IPS-11a (cell line): ENCODE data around the gene GUCY1A2.
"Not testable (repeated sequence)": the region's sequence is repeated elsewhere in the genome, so short reads cannot be mapped to it uniquely, and the experiment has no call there.

Source experiments
- H3K4me3 ChIP-seq: one replicate; pipeline ENCODE4 v1.5.1; 2013; ENCODE audit warnings: low read depth, low read length, control low read depth

The GUCY1A2 gene, protein sequence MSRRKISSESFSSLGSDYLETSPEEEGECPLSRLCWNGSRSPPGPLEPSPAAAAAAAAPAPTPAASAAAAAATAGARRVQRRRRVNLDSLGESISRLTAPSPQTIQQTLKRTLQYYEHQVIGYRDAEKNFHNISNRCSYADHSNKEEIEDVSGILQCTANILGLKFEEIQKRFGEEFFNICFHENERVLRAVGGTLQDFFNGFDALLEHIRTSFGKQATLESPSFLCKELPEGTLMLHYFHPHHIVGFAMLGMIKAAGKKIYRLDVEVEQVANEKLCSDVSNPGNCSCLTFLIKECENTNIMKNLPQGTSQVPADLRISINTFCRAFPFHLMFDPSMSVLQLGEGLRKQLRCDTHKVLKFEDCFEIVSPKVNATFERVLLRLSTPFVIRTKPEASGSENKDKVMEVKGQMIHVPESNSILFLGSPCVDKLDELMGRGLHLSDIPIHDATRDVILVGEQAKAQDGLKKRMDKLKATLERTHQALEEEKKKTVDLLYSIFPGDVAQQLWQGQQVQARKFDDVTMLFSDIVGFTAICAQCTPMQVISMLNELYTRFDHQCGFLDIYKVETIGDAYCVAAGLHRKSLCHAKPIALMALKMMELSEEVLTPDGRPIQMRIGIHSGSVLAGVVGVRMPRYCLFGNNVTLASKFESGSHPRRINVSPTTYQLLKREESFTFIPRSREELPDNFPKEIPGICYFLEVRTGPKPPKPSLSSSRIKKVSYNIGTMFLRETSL

GRCh38 chr11:107018219-107018901, at the start of gene GUCY1A2:
Gene GUCY1A2 (minus strand): TSS chr11:107018476. CDS start chr11:107018055, 421 bp downstream.
- H3K4me3 ChIP-seq: peak within 1 kb of the TSS; percentile 44

DNA sequence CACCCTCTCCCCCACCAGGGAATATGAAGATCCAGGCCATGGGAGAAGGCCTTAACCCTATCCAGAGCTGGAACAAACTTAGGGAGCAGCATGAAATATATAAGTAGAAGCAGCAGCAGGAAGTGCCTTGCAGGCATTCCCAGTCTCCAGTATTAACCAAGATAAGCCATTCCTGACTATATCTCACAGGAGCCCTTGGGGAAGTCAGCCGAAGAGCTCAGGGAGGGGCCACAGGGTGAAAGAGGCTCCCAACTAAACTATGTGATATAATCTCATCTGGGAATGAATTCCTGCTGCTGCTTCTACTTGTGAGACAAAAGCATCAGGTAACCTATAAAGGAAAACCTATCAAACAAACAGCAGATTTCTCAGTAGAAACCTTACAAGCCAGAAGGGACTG, 36.1 kb upstream of the GUCY1A2 start:
- no peak overlapping the region for H3K4me3 ChIP-seq

- not testable (repeated sequence) for H3K4me3 ChIP-seq
These were observed 33.1 kb upstream of the GUCY1A2 start for GRCh38 chr11:107051332-107051731.

DNA sequence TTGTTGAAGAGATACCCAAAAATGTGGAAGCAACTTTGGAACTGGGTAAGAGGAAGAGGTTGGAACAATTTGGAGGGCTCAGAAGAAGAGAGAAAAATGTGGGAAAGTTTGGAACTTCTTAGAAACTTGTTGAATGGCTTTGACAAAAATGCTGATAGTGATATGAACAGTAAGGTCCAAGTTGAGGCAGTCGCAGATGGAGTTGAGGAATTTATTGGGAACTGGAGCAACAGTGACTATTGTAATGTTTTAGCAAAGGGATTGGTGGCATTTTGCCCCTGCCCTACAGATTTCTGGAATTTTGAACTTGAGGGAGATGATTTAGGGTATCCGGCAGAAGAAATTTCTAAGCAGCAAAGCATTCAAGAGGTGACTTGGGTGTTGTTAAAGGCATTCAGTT, 32.6 kb upstream of the GUCY1A2 start:
- H3K4me3 ChIP-seq: not testable (repeated sequence)

- H3K4me3 ChIP-seq: no peak overlapping the region
These were observed 31.8 kb upstream of the GUCY1A2 start for GRCh38 chr11:107050121-107050520.

- no peak overlapping the region for H3K4me3 ChIP-seq
These were observed 26.2 kb upstream of the GUCY1A2 start for GRCh38 chr11:107044503-107044902.

- no peak overlapping the region for H3K4me3 ChIP-seq
These were observed 25.1 kb upstream of the GUCY1A2 start for GRCh38 chr11:107043242-107044006.

GRCh38 chr11:107042748-107043147, 24.5 kb upstream of the GUCY1A2 start:
- no peak overlapping the region for H3K4me3 ChIP-seq

DNA sequence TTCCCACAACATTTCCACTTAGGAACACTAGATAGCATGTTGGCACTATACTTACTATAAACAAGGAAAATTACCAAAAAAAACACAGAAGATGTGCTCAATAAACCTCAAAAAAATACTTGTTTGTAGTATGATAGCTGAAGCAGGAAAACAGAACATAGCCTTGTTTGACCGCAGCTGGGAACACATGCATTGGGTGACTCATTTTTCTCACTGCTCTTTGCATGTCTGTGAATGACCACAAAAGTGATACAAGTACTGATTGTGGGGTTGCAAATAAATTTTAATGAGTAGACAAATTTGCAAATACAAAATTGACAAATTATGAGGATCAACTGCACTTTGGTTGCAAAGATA, 22.8 kb upstream of the GUCY1A2 start:
- H3K4me3 ChIP-seq: no peak overlapping the region

GRCh38 chr11:107040433-107041087, 22.3 kb upstream of the GUCY1A2 start:
- H3K4me3 ChIP-seq: no peak overlapping the region

DNA sequence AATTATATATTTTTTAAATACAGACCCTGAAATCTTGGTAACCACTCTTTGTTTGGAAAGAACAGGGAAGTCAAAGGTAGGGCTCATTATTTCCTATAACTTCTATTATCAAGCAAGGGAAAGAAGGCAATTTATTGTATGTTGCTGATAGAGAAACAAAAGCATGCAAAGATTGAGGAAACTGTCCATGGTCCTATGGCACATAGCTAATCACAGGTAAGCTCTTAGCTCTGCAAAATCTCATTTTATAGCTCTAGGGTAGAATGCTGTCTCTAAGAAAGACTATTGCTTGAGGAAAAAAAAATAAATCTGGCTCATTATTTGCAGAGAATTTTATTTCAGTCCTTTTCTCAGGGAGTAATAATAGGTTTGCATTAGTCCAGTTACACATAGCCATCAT, 7.4 kb upstream of the GUCY1A2 start:
- H3K4me3 ChIP-seq: no peak overlapping the region

DNA sequence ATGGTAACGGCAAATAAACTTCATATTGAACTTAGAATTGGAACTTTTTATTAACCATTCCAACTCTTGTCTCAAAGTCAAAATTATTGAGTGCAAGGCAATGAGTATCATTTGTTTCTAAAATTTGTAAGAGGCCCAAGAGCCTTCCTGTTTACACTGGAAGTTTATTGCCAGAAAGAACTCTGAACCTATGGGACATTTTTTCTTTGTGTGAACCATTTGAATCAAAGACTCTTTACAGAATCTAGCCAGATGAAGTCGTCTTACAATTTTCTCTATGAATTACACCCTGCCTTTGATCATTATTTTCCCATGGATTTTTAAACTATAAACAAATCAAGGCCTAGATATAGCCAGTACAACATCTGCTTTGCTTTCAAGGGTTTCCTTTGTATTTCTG, 2.3 kb upstream of the GUCY1A2 start:
- no peak overlapping the region for H3K4me3 ChIP-seq

DNA sequence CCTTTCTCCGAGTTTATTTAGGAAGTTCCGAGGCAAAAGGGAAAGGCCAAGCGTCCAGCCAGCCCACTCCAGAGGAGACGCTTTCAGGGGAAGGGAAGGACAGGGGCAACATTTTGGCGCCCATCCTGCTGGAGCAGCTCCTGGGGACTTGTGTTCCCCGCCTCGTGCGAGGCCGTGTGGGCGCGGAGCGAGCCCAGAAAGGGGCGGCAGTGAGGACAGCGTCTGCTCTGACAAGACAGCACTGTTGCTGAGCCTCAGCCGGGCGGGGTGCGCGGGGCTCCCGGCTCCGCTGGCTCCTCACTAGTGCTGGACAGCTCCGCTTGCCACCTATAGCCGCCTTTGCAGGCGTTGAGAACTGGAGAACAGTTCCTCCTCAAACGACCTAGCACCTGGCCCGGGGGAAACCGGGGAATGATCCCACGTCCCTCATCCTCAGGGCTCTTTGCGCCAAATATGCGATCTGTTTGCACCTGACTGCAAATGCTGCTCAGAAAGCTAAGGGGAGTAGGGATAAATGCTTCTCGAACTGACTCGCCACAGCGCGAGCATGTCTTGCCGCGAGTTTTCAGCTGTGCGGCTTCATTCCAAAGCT, 722 bp upstream of the GUCY1A2 start:
- peak overlapping the region; percentile 31 for H3K4me3 ChIP-seq

DNA sequence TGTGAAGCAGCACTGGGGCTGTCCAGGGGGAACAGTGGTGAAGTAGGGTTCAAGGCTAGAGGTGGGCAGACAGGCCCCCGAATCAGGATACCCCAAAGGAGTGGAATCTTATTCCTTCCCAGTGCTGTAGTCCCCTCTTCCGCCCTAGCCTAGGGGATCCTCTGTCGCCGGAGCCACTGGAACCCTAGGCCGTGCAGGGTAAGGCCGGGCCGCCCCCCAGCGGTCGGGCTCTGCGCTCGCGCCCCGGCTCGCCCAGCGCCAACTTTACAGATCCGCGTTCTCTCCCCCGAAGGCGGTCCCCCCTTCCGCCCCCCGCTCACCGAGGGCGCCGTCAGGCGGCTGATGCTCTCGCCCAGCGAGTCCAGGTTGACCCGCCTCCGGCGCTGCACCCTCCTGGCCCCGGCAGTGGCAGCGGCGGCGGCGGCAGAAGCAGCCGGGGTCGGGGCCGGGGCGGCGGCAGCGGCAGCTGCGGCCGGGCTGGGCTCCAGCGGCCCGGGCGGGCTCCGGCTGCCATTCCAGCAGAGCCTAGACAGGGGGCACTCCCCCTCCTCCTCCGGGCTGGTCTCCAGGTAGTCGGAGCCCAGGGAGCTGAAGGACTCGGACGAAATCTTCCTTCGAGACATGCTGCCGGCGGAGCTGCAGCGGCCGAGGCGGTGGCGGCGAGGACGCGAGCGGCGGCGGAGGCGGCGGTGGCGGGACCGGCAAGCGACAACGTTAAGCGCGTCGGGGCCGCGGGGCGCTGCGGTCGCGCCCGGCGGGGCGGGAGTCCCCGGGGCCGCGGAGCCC, 650 bp downstream of the GUCY1A2 start:
- peak overlapping the region; percentile 44 for H3K4me3 ChIP-seq

- H3K4me3 ChIP-seq: peak overlapping the region; percentile 44
These were observed 1.2 kb downstream of the GUCY1A2 start for GRCh38 chr11:107017104-107017432.

- H3K4me3 ChIP-seq: no peak overlapping the region
These were observed 3.4 kb downstream of the GUCY1A2 start for GRCh38 chr11:107014871-107015270.

GRCh38 chr11:107011977-107012376, 6.3 kb downstream of the GUCY1A2 start:
- H3K4me3 ChIP-seq: no peak overlapping the region

DNA sequence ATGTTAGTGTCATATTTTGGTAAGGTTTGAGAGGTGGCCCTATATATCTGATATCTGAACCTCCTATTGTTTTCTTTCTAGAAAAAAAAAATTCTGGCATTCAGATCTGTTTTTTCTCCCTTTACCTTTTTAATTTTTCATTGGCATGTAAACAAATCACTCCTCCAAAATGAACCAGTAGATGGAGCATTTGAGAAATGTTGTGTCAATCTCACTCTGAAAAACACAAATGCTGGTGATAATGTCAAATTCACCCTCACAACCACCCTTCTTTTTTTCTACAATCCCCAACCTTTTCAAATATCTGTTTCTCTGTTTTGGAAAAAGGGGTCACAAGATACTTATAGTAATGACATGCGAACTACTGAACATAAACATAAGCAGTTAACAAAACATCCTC, 9.1 kb downstream of the GUCY1A2 start:
- H3K4me3 ChIP-seq: no peak overlapping the region

- H3K4me3 ChIP-seq: no peak overlapping the region
These were observed 12.0 kb downstream of the GUCY1A2 start for GRCh38 chr11:107006076-107006833.
